HG03354 (cell line): ENCODE measurements around the gene TXNRD3.

Source experiments
- ATAC-seq: cut with Tn5 transposase; IDR thresholded peaks from one replicate; pipeline ENCODE4 v1.9.1; 2021; ENCODE audit warnings: mild to moderate bottlenecking; ENCODE audit not compliant: unreplicated experiment, poor library complexity, severe bottlenecking

The TXNRD3 gene

GRCh38 chr3:126558336-126559071 is 96.4 kb downstream of the TXNRD3 start, which contains the start of gene C3orf22:
C3orf22 (minus strand) TSS chr3:126558932; CDS start chr3:126553390, 5,542 bp downstream.
- ATAC-seq, result no peak

- ATAC-seq, result no peak
Observed at GRCh38 chr3:126557761-126558160, 97.2 kb downstream of the TXNRD3 start.

- ATAC-seq, result no peak
Observed at GRCh38 chr3:126557415-126557745, 97.5 kb downstream of the TXNRD3 start.
